ENCODE results near the gene CKAP2L.
A peak's percentile ranks its signal among the peaks of the same experiment; 100 is the strongest.

CKAP2L gene

GRCh38 chr2:112772322-112772721 is 7.9 kb upstream of the CKAP2L start:
- no peak overlapping the region for H3K4me3 ChIP-seq (ENCODE audit: low read length, poor library complexity, severe bottlenecking)
- no peaks in the 10 kb centered on the region for H3K79me2 ChIP-seq (ENCODE audit: insufficient read depth, low read length)
- no peaks in the 10 kb centered on the region for H4K20me1 ChIP-seq (ENCODE audit: insufficient read depth, low read length, poor library complexity, severe bottlenecking)
- no peaks in the 10 kb centered on the region for H3K27me3 ChIP-seq (ENCODE audit: insufficient read depth, low read length, poor library complexity, severe bottlenecking)
- H2AFZ ChIP-seq (ENCODE audit: low read length) = no peak overlapping the region
- H3K4me2 ChIP-seq (ENCODE audit: low read depth, low read length, poor library complexity, severe bottlenecking) = no peak overlapping the region
- H3K9me3 ChIP-seq (ENCODE audit: insufficient read depth, low read depth, low read length) = no peaks in the 10 kb centered on the region
- H3K9ac ChIP-seq (ENCODE audit: low read depth, low read length, poor library complexity, severe bottlenecking) = no peak overlapping the region
- no peaks in the 10 kb centered on the region for H3F3A ChIP-seq (ENCODE audit: low read depth)
- TF ChIP-seq CTCF (conservative IDR thresholded peaks at IDR 0.05; ENCODE audit: low read length) (no peak), EZH2phosphoT487 (IDR thresholded peaks at IDR 0.05; ENCODE audit: borderline replicate concordance) (no peak)
- no peaks in the 10 kb centered on the region for H3K4me1 ChIP-seq (ENCODE audit: insufficient read depth, low read length, poor library complexity, severe bottlenecking)
- no peaks in the 10 kb centered on the region for H3K9me2 ChIP-seq (replicated peaks; ENCODE audit: low read depth, low read length)
- no peaks in the 10 kb centered on the region for H3K36me3 ChIP-seq (ENCODE audit: insufficient read depth, low read length)

GRCh38 chr2:112768432-112768831 is 4.0 kb upstream of the CKAP2L start:
- H3K9ac ChIP-seq (ENCODE audit: low read depth, low read length, poor library complexity, severe bottlenecking) = no peak overlapping the region
- TF ChIP-seq EZH2phosphoT487 (IDR thresholded peaks at IDR 0.05; ENCODE audit: borderline replicate concordance) (no peak), CTCF (conservative IDR thresholded peaks at IDR 0.05; ENCODE audit: low read length) (no peak)
- H3K9me3 ChIP-seq (ENCODE audit: insufficient read depth, low read depth, low read length) = no peaks in the 10 kb centered on the region
- H3K36me3 ChIP-seq (ENCODE audit: insufficient read depth, low read length) = no peaks in the 10 kb centered on the region
- H4K20me1 ChIP-seq (ENCODE audit: insufficient read depth, low read length, poor library complexity, severe bottlenecking) = peaks cover under 1% of the 10 kb centered on the region
- H3K27me3 ChIP-seq (ENCODE audit: insufficient read depth, low read length, poor library complexity, severe bottlenecking) = no peaks in the 10 kb centered on the region
- H3K9me2 ChIP-seq (replicated peaks; ENCODE audit: low read depth, low read length) = no peaks in the 10 kb centered on the region
- H3K4me3 ChIP-seq (ENCODE audit: low read length, poor library complexity, severe bottlenecking) = no peak overlapping the region
- H3K4me2 ChIP-seq (ENCODE audit: low read depth, low read length, poor library complexity, severe bottlenecking) = peak overlapping the region; percentile 19
- H2AFZ ChIP-seq (ENCODE audit: low read length) = no peak overlapping the region
- H3K4me1 ChIP-seq (ENCODE audit: insufficient read depth, low read length, poor library complexity, severe bottlenecking) = peaks cover 13% of the 10 kb centered on the region
- peaks cover 9% of the 10 kb centered on the region for H3K79me2 ChIP-seq (ENCODE audit: insufficient read depth, low read length)
- no peaks in the 10 kb centered on the region for H3F3A ChIP-seq (ENCODE audit: low read depth)

DNA sequence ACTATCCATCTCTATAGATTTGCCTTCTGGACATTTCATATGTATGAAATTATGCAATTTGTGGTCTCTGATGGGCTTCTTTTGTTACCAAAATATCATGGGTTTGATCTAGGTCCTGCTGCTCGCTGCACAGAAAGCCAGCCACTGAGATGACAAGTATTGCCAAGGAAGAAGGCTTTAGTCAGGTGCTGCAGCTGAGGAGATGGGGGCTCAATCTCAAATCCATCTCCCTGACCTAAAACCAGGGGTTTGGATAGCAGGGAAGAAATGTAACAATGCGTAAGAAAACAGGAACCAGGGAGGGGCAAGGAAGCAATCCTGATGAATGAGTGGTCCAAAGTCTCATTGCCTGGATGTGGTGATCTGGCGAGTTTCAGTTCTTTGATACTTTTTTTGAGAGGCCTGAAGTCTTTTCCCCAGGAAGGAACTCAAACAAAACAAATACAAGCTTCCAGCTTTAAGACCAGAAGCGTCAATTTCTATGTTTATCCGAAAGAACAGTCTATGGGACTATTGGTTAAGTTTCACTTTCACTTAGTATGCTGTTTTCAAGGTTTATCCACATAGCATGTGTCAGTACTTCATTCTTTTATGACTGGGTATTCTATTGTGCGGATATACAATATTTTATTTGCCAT is 3.4 kb upstream of the CKAP2L start:
- TF ChIP-seq CTCF (conservative IDR thresholded peaks at IDR 0.05; ENCODE audit: low read length) (no peak), EZH2phosphoT487 (IDR thresholded peaks at IDR 0.05; ENCODE audit: borderline replicate concordance) (no peak)
- Histone ChIP-seq H3K4me3 (ENCODE audit: low read length, poor library complexity, severe bottlenecking) (no peak overlapping the region), H4K20me1 (ENCODE audit: insufficient read depth, low read length, poor library complexity, severe bottlenecking) (peaks cover 5% of the 10 kb centered on the region), H3K27me3 (ENCODE audit: insufficient read depth, low read length, poor library complexity, severe bottlenecking) (no peaks in the 10 kb centered on the region), H3K9ac (ENCODE audit: low read depth, low read length, poor library complexity, severe bottlenecking) (no peak overlapping the region), H2AFZ (ENCODE audit: low read length) (no peak overlapping the region), H3K9me2 (replicated peaks; ENCODE audit: low read depth, low read length) (no peaks in the 10 kb centered on the region), H3K4me2 (ENCODE audit: low read depth, low read length, poor library complexity, severe bottlenecking) (peak overlapping the region; percentile 19), H3K79me2 (ENCODE audit: insufficient read depth, low read length) (peaks cover 16% of the 10 kb centered on the region), H3K36me3 (ENCODE audit: insufficient read depth, low read length) (no peaks in the 10 kb centered on the region), H3K9me3 (ENCODE audit: insufficient read depth, low read depth, low read length) (no peaks in the 10 kb centered on the region), H3F3A (ENCODE audit: low read depth) (no peaks in the 10 kb centered on the region), H3K4me1 (ENCODE audit: insufficient read depth, low read length, poor library complexity, severe bottlenecking) (peaks cover 20% of the 10 kb centered on the region)

Measured in Loucy (cell line).